GM19452 (cell line): ENCODE data around the gene MBNL2.
A peak's percentile ranks its signal among the peaks of the same experiment; 100 is the strongest.

ENCODE experiments used
- ATAC-seq: cut with Tn5 transposase; IDR thresholded peaks from one replicate; pipeline ENCODE4 v1.9.1; 2021; ENCODE audit not compliant: unreplicated experiment

Gene MBNL2

DNA sequence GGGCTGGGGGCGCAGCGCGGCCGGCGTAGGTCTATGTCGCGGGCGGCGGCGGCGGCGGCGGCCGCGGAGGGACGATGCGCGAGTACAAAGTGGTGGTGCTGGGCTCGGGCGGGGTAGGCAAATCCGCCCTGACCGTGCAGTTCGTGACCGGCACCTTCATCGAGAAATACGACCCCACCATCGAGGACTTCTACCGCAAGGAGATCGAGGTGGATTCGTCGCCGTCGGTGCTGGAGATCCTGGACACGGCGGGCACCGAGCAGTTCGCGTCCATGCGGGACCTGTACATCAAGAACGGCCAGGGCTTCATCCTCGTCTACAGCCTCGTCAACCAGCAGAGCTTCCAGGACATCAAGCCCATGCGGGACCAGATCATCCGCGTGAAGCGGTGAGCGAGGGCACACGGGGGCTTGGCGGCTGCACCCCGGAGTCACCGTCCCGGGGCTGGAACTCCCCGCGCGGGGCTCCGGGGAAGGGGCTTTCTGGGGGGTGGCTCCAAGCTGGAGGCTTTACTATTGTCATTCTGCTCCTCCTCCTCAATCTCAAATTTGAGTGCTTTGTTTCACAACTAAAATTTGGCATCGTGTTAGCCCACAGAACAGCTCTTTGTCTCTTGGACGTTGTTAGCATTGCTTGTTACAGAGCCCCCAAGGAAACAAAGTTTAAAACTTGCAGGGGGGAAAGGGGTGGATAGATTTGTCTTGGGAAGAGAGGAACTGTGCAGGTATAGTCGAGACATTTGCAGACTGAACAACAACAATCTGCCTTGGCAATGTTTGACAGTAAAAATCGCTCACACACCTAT lies 212.5 kb downstream of the MBNL2 start:
- peak; percentile 2 for ATAC-seq

DNA sequence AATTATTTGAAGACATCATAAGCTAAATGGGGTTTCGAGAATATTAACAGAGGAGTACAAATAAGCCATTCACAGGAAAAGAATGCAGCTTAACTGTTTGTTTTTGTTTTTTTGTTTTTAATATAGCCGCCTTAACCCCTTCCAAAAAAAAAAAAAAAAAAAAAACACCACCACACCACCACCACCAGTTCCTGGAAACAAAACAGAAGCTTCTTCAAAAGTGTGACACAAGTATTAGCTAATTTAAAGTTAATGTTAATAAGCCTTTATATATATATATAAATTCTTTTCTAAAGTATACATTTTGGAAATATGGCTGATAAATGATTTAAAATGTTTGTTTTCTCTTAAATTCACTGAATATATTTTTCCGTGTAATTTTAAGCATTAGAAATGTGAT lies 213.2 kb downstream of the MBNL2 start:
- no peak for ATAC-seq

DNA sequence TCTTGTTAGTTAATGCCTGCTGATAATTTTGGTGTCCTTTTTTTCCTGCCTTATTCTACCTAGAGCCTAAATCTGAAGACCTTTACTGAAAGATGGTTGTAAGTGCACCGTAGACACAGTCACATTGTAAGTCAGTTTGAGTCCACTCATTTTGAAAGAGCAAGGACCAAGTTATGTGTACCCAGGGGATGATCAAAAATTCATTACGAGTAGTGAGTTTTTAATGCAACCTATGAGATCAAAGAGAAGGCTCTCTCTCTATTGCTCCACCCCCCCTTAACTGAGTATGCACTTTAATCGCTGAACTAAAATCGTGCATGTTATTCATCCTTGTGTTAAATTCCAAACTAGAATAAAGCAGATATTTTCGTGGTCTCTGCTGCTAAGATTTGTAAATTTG lies 213.7 kb downstream of the MBNL2 start:
- no peak for ATAC-seq

DNA sequence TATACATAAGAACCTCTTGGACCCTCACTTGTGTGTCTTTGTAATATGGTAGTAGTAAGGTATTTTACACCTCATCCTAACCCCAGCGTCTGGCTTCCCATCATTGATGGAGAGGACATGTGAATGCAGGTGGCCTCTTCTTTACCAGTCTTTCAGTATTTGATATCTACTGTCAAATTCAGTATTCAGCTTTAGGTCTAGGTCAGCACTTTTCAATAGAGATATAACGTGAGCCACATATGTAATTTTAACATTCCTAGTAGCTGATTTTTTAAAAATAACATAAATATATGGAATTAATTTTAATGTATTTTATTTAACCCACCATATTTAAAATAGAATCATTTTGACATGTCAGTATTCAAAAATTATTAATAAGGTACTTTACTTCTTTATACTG lies 214.7 kb downstream of the MBNL2 start:
- no peak for ATAC-seq

DNA sequence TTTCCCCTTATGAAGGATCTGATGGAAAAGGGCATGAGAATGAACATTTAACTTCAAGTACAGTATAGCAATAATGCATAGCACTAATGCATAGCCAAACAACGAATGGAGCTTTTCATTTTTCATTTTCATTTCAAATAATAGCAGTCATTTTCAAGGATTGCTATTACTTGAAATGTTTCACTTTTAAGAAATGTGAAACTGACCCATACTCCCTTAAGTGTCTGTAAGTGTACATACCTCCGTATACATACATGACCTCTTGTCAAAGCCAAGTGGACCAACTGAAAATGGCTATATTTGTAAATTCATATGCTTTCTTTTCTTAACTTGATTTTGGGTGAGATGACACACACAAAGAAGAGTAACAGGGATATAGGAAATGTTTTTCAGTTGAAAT lies 215.6 kb downstream of the MBNL2 start:
- no peak for ATAC-seq

DNA sequence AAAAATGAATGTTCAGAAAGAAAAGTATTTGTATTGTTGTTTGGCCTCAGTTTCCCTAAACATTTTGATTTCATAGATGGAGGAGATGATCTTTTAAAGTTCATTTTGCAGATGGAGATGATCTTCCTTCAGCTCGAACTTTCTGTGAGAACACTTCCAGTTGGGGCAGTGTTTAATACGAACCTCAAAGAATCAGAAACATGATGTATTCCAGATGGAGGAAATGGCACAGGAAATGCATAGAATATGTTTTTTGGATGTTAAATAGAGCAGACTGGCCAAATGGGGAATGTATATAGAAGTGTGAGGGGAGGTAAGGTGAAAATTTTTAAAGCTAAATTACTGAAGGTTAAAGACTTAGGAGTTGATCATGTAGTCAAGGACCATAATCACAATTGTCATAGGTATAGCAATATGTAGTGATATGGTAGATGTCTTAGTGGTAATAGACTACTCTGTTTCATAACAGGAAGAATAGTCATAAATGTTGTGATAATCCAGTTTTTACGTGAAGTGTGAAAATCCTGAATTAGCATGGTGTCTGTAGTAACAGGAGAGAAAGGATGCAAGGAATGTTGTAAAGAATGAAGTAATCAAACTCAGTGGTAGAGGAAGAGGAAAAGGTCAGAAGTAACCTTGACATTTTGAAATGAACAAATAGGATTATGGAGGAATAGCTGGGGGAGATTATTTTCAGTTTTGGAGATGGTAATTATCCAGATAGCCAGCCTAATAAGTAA lies 216.9 kb downstream of the MBNL2 start:
- no peak for ATAC-seq

DNA sequence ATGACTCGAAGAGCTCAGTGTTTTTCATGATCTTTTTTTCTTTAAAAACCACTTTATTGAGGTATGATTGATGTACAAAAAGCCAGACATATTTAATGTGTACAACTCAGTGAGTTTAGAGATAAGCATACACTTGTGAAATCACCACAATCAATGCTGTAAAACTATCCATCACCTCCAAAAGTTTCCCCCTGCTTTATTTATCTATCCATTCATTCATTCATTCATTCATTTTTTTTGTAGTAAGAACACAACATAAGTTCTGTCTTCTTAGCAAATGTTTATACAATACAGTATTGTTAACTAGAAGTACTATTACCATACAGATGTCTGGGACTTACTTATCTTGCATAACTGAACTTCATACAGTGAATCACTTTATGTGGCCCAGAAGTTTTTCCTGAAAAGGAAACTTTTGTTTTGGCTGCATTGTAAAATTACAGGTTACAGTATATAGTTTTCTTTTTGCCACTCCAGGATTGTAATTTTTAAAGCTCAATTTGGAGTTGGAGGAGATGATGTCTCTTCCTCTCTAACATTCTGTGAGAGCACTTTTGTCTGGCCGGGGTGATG lies 218.6 kb downstream of the MBNL2 start:
- ATAC-seq, result no peak

DNA sequence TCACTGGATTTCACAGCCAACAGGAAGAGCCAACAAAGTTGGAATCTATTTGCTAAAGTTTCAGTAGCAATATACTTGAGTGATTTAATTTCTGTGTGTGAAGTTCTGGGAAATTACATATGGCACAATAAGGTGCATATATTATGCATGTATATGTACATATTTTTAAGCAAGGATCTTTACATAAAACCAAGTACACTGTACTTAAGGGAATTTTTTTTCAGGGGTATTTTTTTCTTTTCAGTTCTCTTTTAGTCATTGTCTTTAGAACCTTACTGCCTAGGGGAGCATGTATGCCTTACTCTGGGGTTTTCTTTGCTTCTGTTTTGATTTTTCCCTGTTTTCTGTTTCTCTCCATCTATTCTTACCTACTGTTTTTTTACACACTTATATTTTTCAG lies 219.2 kb downstream of the MBNL2 start:
- no peak for ATAC-seq
